K562 (cell line): ENCODE data around the gene PSMA6. TPM values are rescaled to one million over a fixed set of nuclear protein-coding genes. Genes with fewer than 3 reads are reported as not detected.

Experiments
- ARID4B ChIP-seq: sonication (generic); formaldehyde crosslinking; IDR thresholded peaks from 2 replicates; pipeline ENCODE4 v1.8.0; 2022; ENCODE audit warnings: mild to moderate bottlenecking, missing genetic modification reagents
- CREB3L1 ChIP-seq: fragments of 450-650 bp; IDR thresholded peaks from 2 replicates; pipeline ENCODE4 v1.6.1; 2014; ENCODE audit warnings: low read depth, mild to moderate bottlenecking, moderate library complexity, borderline replicate concordance
- DDX20 ChIP-seq: fragments of 450-650 bp; IDR thresholded peaks from 2 replicates; pipeline ENCODE4 v1.6.1; 2016; ENCODE audit warnings: missing genetic modification characterization, low read depth, mild to moderate bottlenecking, missing compliant biosample characterization, moderate library complexity
- MNT ChIP-seq, 2 experiments: fragments of 450-650 bp; conservative IDR thresholded peaks; 2 replicates each; pipeline ENCODE4 v1.6.1; 2017; ENCODE audit warnings: mild to moderate bottlenecking in 2 of 2, moderate library complexity in 2 of 2
- POLR2A ChIP-seq: fragments of 450-650 bp; conservative IDR thresholded peaks from 2 replicates; pipeline ENCODE4 v1.6.1; 2016
- ZNF134 ChIP-seq: fragments of 250-450 bp; sonication (Bioruptor Pico); conservative IDR thresholded peaks from 2 replicates; pipeline ENCODE4 v1.4.0; 2020
- ZNF696 ChIP-seq: fragments of 250-450 bp; sonication (Bioruptor Pico); conservative IDR thresholded peaks from 2 replicates; pipeline ENCODE4 v1.4.0; 2020; ENCODE audit warnings: mild to moderate bottlenecking, moderate library complexity
- ZNF766 ChIP-seq: fragments of 200-800 bp; sonication (Bioruptor generic); conservative IDR thresholded peaks from 2 replicates; pipeline ENCODE4 v1.6.1; 2016; ENCODE audit warnings: missing genetic modification characterization, missing compliant biosample characterization
- polyA plus RNA-seq, 8 experiments: library from polyadenylated mRNA; depleted of rRNA in 4 of 8; stranded (reverse) in 5 of 8; unstranded in 3 of 8; fragments of >200 nt; fragmentation: Nextera tagmentation in 2 of 8; fragmentation: Illumina TruSeq in 1 of 8; extraction: Ambion mirVana in 2 of 8; extraction: Trizol in 1 of 8; gene quantifications; 2 replicates each; pipeline versions ENCODE4 v1.2.1 to v1.2.3, GENCODE V29; 2011 to 2014; ENCODE audit warnings: inconsistent platforms in 1 of 8, missing spikeins in 1 of 8
- total RNA-seq, 7 experiments: library from RNA; depleted of rRNA in 6 of 7; stranded (reverse); fragments of >200 nt in 6 of 7; fragmentation: Illumina TruSeq in 2 of 7; extraction: Trizol in 2 of 7; gene quantifications; 2 replicates each; pipeline versions ENCODE4 v1.2.1 to v1.2.3, GENCODE V29; 2011 to 2021; ENCODE audit warnings: low replicate concordance in 1 of 7
- TF ChIP-seq, protein P1 (sequence below): fragments of 450-650 bp; IDR thresholded peaks from 2 replicates; pipeline ENCODE4 v1.7.1; 2018; ENCODE audit warnings: mild to moderate bottlenecking, low read depth; ENCODE audit not compliant: partially characterized antibody
- TF ChIP-seq, protein P2 (sequence below), 3 experiments: fragments of 200-800 bp in 1 of 3; fragments of 250-450 bp in 1 of 3; fragments of 450-650 bp in 1 of 3; sonication (Bioruptor Pico) in 1 of 3; sonication (Bioruptor generic) in 1 of 3; formaldehyde crosslinking in 1 of 3; IDR thresholded peaks; 2 replicates each; pipeline versions ENCODE4 v1.6.1 to v1.8.0; 2016 to 2022; ENCODE audit warnings: mild to moderate bottlenecking in 2 of 3, missing genetic modification characterization in 2 of 3, missing compliant biosample characterization in 1 of 3, moderate library complexity in 1 of 3
- TF ChIP-seq, protein P3 (sequence below): sonication (generic); formaldehyde crosslinking; IDR thresholded peaks from 2 replicates; pipeline ENCODE4 v1.9.0; 2022; ENCODE audit warnings: mild to moderate bottlenecking, missing genetic modification reagents

The PSMA6 gene
- total and polyA plus RNA-seq, 9 of the 15 experiments (the other 6 are each of a cell fraction or from before 2014, with no cell fraction given) = 210 to 952 (median 288) TPM

DNA sequence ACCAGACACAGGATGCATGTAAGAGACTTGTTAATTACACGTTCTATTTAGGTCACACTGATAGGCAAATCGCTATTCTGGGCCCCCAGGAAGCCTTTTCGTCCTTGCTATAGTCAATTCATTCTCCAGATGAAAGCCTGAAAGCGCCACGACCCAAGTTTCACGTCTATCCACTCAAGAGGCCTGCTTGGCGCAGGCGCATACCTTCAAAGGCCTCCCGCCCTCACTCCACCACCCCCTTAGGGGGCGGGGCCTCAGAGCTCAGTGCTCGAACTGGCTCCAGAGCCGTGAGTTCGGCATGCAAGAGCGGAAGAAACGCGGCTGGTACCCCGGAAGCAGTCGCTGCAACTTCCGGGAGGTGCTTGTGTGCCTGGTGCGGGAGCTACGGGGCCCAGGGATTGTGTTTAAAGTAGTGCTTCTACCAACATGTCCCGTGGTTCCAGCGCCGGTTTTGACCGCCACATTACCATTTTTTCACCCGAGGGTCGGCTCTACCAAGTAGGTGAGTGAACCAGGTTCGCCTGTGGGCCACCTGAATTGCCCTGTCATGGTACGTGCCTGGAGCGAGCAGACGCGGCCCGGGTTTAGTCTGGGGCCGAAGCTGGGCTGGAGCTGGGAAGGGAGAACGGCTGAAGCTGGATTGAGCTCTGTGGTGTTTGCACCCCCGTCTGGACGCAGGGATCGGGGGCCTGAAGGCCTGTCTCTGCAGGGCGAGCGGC is at the start of gene PSMA6 (continued):
- TF ChIP-seq ZNF766 (CRISPR knock-in tag) = no peak
- TF ChIP-seq ZNF696 (CRISPR knock-in tag) = no peak
- peak; percentile 61 for TF ChIP-seq ARID4B (CRISPR knock-in tag)
- peak; percentile 58; the same call in 1 of the 2 replicates for TF ChIP-seq CREB3L1
- TF ChIP-seq, protein P1, sequence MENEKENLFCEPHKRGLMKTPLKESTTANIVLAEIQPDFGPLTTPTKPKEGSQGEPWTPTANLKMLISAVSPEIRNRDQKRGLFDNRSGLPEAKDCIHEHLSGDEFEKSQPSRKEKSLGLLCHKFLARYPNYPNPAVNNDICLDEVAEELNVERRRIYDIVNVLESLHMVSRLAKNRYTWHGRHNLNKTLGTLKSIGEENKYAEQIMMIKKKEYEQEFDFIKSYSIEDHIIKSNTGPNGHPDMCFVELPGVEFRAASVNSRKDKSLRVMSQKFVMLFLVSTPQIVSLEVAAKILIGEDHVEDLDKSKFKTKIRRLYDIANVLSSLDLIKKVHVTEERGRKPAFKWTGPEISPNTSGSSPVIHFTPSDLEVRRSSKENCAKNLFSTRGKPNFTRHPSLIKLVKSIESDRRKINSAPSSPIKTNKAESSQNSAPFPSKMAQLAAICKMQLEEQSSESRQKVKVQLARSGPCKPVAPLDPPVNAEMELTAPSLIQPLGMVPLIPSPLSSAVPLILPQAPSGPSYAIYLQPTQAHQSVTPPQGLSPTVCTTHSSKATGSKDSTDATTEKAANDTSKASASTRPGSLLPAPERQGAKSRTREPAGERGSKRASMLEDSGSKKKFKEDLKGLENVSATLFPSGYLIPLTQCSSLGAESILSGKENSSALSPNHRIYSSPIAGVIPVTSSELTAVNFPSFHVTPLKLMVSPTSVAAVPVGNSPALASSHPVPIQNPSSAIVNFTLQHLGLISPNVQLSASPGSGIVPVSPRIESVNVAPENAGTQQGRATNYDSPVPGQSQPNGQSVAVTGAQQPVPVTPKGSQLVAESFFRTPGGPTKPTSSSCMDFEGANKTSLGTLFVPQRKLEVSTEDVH = peak; percentile 93
- TF ChIP-seq, protein P2, sequence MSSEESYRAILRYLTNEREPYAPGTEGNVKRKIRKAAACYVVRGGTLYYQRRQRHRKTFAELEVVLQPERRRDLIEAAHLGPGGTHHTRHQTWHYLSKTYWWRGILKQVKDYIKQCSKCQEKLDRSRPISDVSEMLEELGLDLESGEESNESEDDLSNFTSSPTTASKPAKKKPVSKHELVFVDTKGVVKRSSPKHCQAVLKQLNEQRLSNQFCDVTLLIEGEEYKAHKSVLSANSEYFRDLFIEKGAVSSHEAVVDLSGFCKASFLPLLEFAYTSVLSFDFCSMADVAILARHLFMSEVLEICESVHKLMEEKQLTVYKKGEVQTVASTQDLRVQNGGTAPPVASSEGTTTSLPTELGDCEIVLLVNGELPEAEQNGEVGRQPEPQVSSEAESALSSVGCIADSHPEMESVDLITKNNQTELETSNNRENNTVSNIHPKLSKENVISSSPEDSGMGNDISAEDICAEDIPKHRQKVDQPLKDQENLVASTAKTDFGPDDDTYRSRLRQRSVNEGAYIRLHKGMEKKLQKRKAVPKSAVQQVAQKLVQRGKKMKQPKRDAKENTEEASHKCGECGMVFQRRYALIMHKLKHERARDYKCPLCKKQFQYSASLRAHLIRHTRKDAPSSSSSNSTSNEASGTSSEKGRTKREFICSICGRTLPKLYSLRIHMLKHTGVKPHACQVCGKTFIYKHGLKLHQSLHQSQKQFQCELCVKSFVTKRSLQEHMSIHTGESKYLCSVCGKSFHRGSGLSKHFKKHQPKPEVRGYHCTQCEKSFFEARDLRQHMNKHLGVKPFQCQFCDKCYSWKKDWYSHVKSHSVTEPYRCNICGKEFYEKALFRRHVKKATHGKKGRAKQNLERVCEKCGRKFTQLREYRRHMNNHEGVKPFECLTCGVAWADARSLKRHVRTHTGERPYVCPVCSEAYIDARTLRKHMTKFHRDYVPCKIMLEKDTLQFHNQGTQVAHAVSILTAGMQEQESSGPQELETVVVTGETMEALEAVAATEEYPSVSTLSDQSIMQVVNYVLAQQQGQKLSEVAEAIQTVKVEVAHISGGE (CRISPR knock-in tag; IDR thresholded peaks at IDR 0.05) = peak in 2 of 3 experiments; percentile 66 to 90; a peak in 5 of 6 replicates
- TF ChIP-seq, protein P3, sequence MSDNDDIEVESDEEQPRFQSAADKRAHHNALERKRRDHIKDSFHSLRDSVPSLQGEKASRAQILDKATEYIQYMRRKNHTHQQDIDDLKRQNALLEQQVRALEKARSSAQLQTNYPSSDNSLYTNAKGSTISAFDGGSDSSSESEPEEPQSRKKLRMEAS = peak; percentile 35; the same call in 1 of the 2 replicates
- TF ChIP-seq ZNF134 (CRISPR knock-in tag) = no peak
- TF ChIP-seq POLR2A = peak; percentile 87
- no peak for TF ChIP-seq DDX20
- peak; percentile 51 to 81 for TF ChIP-seq MNT (conservative IDR thresholded peaks at IDR 0.05)
